Cardiac muscle cell (in vitro differentiated cells and primary cell): Measurements from ENCODE around the gene AFTPH. TPM values are rescaled to one million over a fixed set of nuclear protein-coding genes. Genes with fewer than 3 reads are reported as not detected.

Experiments
- DNase-seq, 2 donors: peaks; one replicate each; pipeline versions ENCODE4 v3.0.0 to v3.0.0-alpha.2; 2010 to 2017; ENCODE audit warnings: low read depth in 1 of 2, low spot score in 1 of 2
- H3K27ac ChIP-seq: fragments of 200-600 bp; sonication (generic); 2 replicates; pipeline ENCODE4 v1.5.1; 2016
- H3K27me3 ChIP-seq: fragments of 200-600 bp; sonication (generic); 2 replicates; pipeline ENCODE4 v1.6.0; 2016; ENCODE audit warnings: control low read depth
- H3K36me3 ChIP-seq: fragments of 200-600 bp; sonication (generic); 2 replicates; pipeline ENCODE4 v1.5.1; 2016; ENCODE audit warnings: control low read depth
- H3K4me1 ChIP-seq: fragments of 200-600 bp; sonication (generic); 2 replicates; pipeline ENCODE4 v1.8.1; 2017; ENCODE audit warnings: low read depth, mild to moderate bottlenecking, mixed run types
- H3K4me3 ChIP-seq: fragments of 200-600 bp; sonication (generic); 2 replicates; pipeline ENCODE4 v1.5.1; 2016; ENCODE audit warnings: mild to moderate bottlenecking
- H3K9me3 ChIP-seq: fragments of 200-600 bp; sonication (generic); 2 replicates; pipeline ENCODE4 v1.5.1; 2017; ENCODE audit warnings: low read depth, mild to moderate bottlenecking, control low read depth
- CTCF ChIP-seq: IDR thresholded peaks from 2 replicates; pipeline ENCODE4 v1.5.1; 2012; ENCODE audit warnings: low read depth, mild to moderate bottlenecking, low read length
- polyA plus RNA-seq: library from polyadenylated mRNA; unstranded; fragments of >200 nt; fragmentation: Nextera tagmentation; extraction: Ambion mirVana; gene quantifications from 2 replicates; pipeline ENCODE4 v1.2.1, GENCODE V29; 2016
- total RNA-seq: library from RNA; depleted of rRNA; stranded (reverse); fragments of >200 nt; gene quantifications from 2 replicates; pipeline ENCODE4 v1.2.3, GENCODE V29; 2016

AFTPH gene
- total and polyA plus RNA-seq, 2 experiments from 2014 or later: 7.1 to 18.5 TPM

- peaks cover 4% of the 10 kb centered on the region for H3K36me3 ChIP-seq
- no peak for DNase-seq
- H3K9me3 ChIP-seq: no peaks in the 10 kb centered on the region
- no peak overlapping the region for H3K4me3 ChIP-seq
- H3K4me1 ChIP-seq: peaks cover 13% of the 10 kb centered on the region
- no peak for TF ChIP-seq CTCF
- H3K27me3 ChIP-seq: no peaks in the 10 kb centered on the region
- no peak overlapping the region for H3K27ac ChIP-seq
These were observed 10.9 kb downstream of the AFTPH start for GRCh38 chr2:64535024-64535423.

GRCh38 chr2:64537991-64538390 is 13.9 kb downstream of the AFTPH start:
- DNase-seq: peak in 1 of 2 donors; percentile 45
- TF ChIP-seq CTCF: no peak

GRCh38 chr2:64538764-64539433 is 14.8 kb downstream of the AFTPH start:
- Histone ChIP-seq H3K4me3 (no peak overlapping the region), H3K36me3 (no peaks in the 10 kb centered on the region), H3K27me3 (no peaks in the 10 kb centered on the region), H3K27ac (no peak overlapping the region), H3K9me3 (no peaks in the 10 kb centered on the region), H3K4me1 (peaks cover 13% of the 10 kb centered on the region)
- TF ChIP-seq CTCF: no peak
- no peak for DNase-seq

More at GRCh38 chr2:64537991-64538390, 13.9 kb downstream of the AFTPH start:
- Histone ChIP-seq H3K4me1 (peaks cover 13% of the 10 kb centered on the region), H3K27me3 (no peaks in the 10 kb centered on the region), H3K4me3 (no peak overlapping the region), H3K36me3 (peaks cover 4% of the 10 kb centered on the region), H3K27ac (no peak overlapping the region), H3K9me3 (no peaks in the 10 kb centered on the region)

- H3K27ac ChIP-seq: no peak overlapping the region
- no peak overlapping the region for H3K4me3 ChIP-seq
- H3K27me3 ChIP-seq: no peaks in the 10 kb centered on the region
- no peak for DNase-seq
- H3K4me1 ChIP-seq: peaks cover 7% of the 10 kb centered on the region
- H3K9me3 ChIP-seq: no peaks in the 10 kb centered on the region
- H3K36me3 ChIP-seq: no peaks in the 10 kb centered on the region
- no peak for TF ChIP-seq CTCF
These were observed 16.5 kb downstream of the AFTPH start for GRCh38 chr2:64540615-64541014.

GRCh38 chr2:64541547-64541946 is 17.4 kb downstream of the AFTPH start:
- Histone ChIP-seq H3K4me3 (no peak overlapping the region), H3K9me3 (no peaks in the 10 kb centered on the region), H3K27ac (no peak overlapping the region), H3K4me1 (peaks cover 4% of the 10 kb centered on the region), H3K36me3 (no peaks in the 10 kb centered on the region), H3K27me3 (no peaks in the 10 kb centered on the region)
- no peak for TF ChIP-seq CTCF
- no peak for DNase-seq
